AG08395 (cell line): ENCODE results near the gene SPRR3.
"Not testable (repeated sequence)": the region's sequence is repeated elsewhere in the genome, so short reads cannot be mapped to it uniquely, and the experiment has no call there.

Experiments
- DNase-seq: peaks from one replicate; pipeline ENCODE4 v3.0.0; 2012; ENCODE audit warnings: mixed read lengths, low spot score

Gene SPRR3

GRCh38 chr1:152983743-152984142 is 17.8 kb upstream of the SPRR3 start, which contains the start of gene SPRR1A:
Gene SPRR1A (plus strand): TSS chr1:152984081. CDS start chr1:152985231, 1,150 bp downstream.
- no peak for DNase-seq

GRCh38 chr1:152986578-152986977 is 15.0 kb upstream of the SPRR3 start:
- no peak for DNase-seq

DNA sequence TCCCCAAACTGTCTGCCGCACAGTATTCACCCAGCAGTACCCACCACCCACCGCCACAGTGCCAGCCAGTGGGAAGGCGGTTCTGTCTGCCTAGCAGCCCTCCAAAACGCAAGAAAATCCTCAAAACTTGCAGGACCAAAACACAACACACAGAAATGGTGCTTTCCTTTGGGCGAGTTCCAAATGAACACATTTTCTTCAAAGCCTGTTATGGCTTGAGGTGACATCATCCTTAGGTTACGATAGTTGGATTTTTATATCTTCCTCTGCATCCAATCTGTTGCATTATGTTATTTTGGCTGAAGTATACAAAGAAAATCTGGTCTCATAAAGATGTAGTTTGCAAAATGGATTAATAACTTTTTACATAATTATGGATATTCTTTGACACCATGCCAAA is 8.4 kb upstream of the SPRR3 start:
- DNase-seq, result no peak

- DNase-seq, result no peak
These were observed 5.7 kb upstream of the SPRR3 start for GRCh38 chr1:152995842-152996241.

DNA sequence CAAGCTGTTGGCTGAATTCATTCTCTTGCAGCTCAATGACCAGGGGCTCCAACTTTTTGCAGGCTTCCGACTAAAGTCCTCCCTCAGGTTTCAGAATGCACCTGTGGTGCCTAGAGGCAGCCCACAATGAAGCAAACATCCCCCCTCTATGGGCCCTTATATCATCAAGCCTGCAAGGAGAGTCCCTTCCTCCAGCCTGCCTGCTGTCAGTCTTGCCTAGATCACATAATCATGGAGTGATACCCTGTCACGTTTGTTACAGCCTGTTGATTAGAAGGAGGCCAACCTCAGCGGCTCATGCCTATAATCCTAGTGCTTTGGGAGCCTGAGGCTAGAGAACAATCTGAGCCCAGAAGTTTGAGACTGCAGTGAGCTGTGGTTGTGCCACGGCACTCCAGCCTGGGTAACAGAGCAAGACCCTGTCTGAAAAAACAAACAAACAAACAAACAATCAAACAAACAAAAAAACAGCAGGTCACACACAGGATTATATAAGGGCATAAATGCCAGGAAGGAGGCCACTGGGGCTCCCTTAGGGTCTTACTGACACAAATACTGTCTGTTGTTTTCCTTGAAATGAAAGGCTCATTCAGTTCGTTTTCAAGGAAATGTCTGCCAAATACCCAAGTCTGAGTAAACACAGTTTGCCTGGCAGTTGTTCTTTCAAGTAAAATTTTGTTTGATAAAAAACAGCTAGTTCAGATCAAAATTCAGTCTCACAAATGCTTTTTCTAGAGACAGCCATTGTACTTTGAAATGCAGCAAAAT is 4.7 kb upstream of the SPRR3 start:
- DNase-seq, result no peak

- no peak for DNase-seq
These were observed 3.6 kb upstream of the SPRR3 start for GRCh38 chr1:152997901-152998300.

- DNase-seq, result no peak
These were observed 3.1 kb upstream of the SPRR3 start for GRCh38 chr1:152998476-152998875.

DNA sequence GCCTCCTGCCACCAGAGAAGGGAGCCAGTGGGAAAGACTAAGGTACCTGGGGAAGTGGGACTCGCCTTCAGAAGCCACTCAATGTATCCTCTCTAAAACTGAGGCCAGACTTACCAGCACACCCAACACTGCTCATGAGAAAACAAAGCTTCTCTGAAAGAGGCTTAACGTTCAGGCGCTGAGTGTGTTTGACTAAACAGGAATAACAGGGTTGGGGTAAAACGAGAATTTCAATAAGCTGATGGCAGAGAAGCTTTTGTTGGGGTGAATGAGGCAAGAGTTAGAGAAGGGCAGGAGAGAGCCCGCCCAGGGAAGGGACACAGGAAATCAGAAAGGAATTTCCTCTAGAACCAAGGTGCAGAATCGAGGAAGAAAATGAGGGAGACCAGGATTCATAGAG is 1.7 kb upstream of the SPRR3 start:
- DNase-seq, result no peak

GRCh38 chr1:153000294-153000693 is 1.3 kb upstream of the SPRR3 start:
- no peak for DNase-seq

DNA sequence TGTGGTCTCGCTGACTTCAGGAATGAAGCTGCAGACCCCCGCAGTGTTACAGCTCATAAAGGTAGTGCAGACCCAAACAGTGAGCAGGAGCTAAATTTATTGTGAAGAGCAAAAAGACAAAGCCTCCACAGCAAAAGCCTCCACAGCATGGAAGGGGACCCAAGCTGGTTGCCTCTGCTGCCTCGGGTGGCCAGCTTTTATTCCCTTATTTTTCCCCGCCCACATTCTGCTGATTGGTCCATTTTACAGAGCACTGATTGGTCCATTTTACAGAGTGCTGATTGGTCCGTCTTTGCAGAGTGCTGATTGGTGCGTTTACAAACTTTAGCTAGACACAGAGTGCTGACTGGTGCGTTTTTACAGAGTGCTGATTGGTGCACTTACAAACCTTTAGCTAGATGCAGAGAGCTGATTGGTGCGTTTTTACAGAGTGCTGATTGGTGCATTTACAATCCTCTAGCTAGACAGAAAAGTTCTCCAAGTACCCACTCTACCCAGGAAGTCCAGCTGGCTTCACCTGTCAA is 9.7 kb downstream of the SPRR3 start:
- DNase-seq, result not testable (repeated sequence)

DNA sequence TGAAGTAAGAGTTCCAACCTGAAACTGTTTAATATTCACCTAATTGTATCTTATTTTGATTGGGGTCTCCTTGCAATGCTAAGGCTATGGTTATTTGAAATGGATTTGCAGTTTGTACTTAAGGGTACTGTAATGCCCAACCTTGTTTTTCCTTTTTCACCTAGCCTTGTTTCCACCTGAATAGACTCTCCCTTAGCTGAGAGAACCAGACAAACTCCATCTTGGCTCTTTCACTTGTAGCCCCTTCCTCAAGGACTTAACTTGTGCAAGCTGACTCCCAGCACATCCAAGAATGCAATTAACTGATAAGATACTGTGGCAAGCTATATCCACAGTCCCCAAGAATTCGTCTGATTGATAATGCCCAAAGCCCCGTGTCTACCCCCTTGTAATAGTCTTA is 20.3 kb downstream of the SPRR3 start:
- DNase-seq, result not testable (repeated sequence)

- DNase-seq, result not testable (repeated sequence)
These were observed 20.8 kb downstream of the SPRR3 start for GRCh38 chr1:153022340-153022739.

GRCh38 chr1:153023109-153023508 is 21.6 kb downstream of the SPRR3 start:
- DNase-seq, result no peak

DNA sequence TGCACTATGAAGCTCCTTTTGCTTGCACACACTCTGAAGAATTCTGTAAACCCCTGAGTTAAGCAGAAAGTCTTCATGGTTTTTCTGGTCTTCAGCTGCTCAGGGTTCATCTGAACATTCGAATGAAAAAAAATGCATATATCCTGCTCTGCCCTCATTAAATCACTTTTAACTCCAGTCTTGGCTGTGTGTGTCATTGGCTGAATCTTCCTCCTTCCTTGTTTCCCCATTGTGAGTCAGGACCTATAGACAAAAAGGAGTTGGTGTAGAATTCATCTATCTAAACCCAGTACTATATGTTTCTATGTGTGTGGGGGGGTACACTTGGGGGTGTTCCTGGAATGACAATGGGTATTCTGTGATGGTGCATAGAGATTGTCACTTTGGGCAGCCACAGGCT is 22.9 kb downstream of the SPRR3 start:
- no peak for DNase-seq

- DNase-seq, result no peak
These were observed 24.2 kb downstream of the SPRR3 start for GRCh38 chr1:153025797-153026196.

DNA sequence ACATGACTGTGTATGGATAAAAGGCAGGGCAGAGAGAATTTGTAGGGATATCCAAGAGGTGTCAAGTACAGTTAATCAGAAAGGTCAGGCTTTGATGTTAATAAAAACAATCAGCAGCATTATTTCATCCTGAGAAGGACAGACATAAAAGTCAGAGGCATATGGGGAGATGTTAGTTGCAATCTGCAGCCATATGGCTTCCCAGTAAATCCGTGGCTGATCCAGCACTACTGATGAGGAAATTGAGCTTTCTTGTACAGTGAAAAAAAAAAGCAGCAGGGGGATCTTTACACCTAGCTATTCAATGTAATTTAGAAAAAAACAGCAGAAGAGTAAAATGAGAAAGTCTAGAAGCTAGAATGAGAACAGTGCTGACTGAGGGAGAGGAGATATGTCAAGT is 27.2 kb downstream of the SPRR3 start:
- DNase-seq, result no peak

DNA sequence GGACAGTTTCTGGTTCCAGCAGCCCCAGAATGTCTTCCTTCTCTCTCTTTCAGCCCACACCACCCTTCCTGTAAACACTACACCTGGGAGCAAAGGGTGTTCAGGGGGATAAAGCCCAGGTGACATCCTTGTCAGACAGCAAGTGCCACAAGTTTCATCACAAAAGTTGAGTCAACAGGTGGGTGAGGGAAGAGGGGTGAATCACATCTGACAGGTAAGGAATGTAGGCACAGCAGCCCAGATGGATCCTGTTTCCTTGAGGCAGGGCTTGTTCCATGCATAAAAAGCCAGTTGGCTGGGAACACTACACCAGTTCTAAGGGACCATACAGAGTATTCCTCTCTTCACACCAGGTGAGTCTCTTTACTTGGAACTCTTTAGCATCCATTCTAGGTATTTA is 29.3 kb downstream of the SPRR3 start, which contains the start of gene SPRR1B:
SPRR1B (plus strand) TSS at position 309 of the 400 bp plus-strand sequence. CDS start 1,143 bp downstream, outside the sequence.
- DNase-seq, result no peak

GRCh38 chr1:153032073-153032472 is 30.5 kb downstream of the SPRR3 start:
- no peak for DNase-seq

DNA sequence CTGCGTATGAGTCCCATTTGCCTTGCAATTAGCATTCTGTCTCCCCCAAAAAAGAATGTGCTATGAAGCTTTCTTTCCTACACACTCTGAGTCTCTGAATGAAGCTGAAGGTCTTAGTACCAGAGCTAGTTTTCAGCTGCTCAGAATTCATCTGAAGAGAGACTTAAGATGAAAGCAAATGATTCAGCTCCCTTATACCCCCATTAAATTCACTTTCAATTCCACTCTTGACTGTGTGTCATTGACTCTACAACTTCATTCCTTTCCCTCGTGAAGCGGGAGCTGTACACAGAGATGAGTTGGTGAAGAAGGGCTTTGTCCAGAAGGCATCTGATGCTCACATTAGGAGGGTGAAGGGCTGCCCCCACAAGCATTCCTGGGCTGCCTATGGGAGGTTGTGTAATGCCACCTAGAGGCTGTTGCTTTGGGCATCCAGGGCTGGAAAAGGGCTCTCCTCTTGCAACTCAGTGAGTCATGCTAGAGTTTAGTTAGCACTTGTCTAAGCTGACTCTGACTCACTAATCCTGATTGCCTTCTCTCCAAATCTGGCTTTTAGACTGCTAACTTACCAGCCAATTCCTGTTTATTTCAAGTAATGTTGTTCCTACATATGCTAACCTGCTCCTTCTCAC is 31.2 kb downstream of the SPRR3 start:
- peak; percentile 10 for DNase-seq

- DNase-seq, result no peak
These were observed 33.7 kb downstream of the SPRR3 start for GRCh38 chr1:153035211-153035610.

DNA sequence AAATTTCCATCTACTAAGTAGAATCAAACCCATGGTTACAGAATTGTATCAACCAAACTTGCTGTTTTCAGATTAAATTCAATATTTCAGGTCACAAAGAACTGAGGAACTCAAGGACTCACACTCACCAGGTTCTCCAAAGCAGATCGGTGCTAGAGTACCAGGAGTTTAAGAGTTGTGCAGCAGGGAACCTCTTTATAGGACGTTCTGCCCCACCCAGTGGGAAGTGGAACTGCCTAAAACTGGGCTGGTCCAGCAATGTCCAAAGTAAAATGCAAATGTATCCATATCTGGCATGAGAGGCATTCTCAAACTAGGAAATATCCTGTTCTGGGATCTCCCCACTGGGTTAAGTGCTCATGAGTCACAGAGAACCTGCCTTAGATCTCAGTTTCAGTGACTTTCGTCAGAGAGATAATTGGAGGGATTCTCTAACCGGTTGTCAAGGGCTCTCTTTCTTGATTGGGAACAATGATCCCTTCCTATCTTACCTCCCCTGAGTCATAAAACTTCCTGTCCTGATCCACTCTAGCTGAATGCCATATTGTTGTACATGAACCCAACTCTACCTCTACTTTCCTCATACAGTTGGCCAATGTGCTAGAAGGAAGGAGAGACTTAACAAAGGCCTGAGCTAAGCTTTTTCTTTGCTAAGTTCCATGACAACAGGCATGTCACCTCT is 39.5 kb downstream of the SPRR3 start, which contains the start of gene SPRR2D:
SPRR2D (minus strand) TSS at position 171 of the 682 bp plus-strand sequence. CDS start 774 bp downstream, outside the sequence.
- DNase-seq, result no peak

DNA sequence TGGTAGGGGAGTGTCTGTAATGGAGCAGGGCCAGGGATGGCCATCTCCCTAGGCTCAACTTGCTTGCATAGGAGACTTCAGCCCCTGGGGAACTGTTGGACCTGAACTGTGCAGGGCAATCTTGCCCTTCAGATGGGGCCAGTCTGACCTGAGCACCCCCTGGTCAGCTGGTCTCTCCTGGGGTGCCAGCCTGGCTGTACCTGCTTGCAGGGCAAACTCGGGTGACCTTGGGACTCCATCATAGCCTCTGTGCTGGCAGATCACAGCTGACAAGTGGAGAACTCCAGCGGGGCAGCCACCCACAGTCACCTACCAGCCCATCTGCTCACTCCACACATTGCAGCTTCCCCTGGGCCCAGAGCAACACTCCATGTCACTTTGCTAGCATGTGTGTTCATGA is 47.7 kb downstream of the SPRR3 start:
- DNase-seq, result no peak
